WTC11 (cell line): Measurements from ENCODE around the gene EFNA5. TPM values are rescaled to one million over a fixed set of nuclear protein-coding genes. Genes with fewer than 3 reads are reported as not detected.

Experiments
- ATAC-seq: fragments of 200-7000 bp; cut with Tn5 transposase; 2 replicates; pipeline ENCODE4 v1.10.0; 2021; ENCODE audit warnings: mild to moderate bottlenecking, moderate library complexity
- CTCF ChIA-PET: fragments of 300-600 bp; sonication (Branson Sonifier 250); formaldehyde crosslinking; loops from one replicate; lab custom pipeline; 2021; ENCODE audit warnings: antibody characterized with exemption; lab: Charles Lee
- POLR2A ChIA-PET: fragments of 350-600 bp; sonication (Branson Sonifier 250); formaldehyde crosslinking; loops from one replicate; lab custom pipeline; 2021; ENCODE audit warnings: antibody characterized with exemption; lab: Charles Lee
- DNase-seq: peaks from one replicate; pipeline ENCODE4 v3.0.0; 2021; ENCODE audit warnings: low spot score
- H3K27ac Mint-ChIP-seq: 2 replicates; pipeline ENCODE4 v1.8.0; 2021; ENCODE audit warnings: mixed read lengths
- H3K27me3 Mint-ChIP-seq: 2 replicates; pipeline ENCODE4 v1.8.0; 2021; ENCODE audit warnings: low read depth, mild to moderate bottlenecking, moderate library complexity, mixed read lengths
- H3K36me3 Mint-ChIP-seq: 2 replicates; pipeline ENCODE4 v1.8.0; 2021; ENCODE audit warnings: mixed read lengths
- H3K4me1 Mint-ChIP-seq: 2 replicates; pipeline ENCODE4 v1.8.0; 2022; ENCODE audit warnings: mixed read lengths
- H3K4me3 Mint-ChIP-seq: 2 replicates; pipeline ENCODE4 v1.8.0; 2021; ENCODE audit warnings: mild to moderate bottlenecking, moderate library complexity, mixed read lengths
- H3K9me3 Mint-ChIP-seq: 2 replicates; pipeline ENCODE4 v1.8.0; 2021; ENCODE audit warnings: mixed read lengths
- AR ChIP-seq: fragments of 250-450 bp; sonication (Bioruptor Pico); IDR thresholded peaks from 2 replicates; pipeline ENCODE4 v1.9.0; 2021; ENCODE audit warnings: mild to moderate bottlenecking
- ATF2 ChIP-seq: sonication (generic); formaldehyde crosslinking; IDR thresholded peaks from 2 replicates; pipeline ENCODE4 v1.8.1; 2022; ENCODE audit warnings: low read depth, missing genetic modification reagents, borderline replicate concordance
- ATF3 ChIP-seq: sonication (generic); formaldehyde crosslinking; conservative IDR thresholded peaks from 2 replicates; pipeline ENCODE4 v1.8.1; 2022; ENCODE audit warnings: mild to moderate bottlenecking, missing genetic modification reagents
- ERG ChIP-seq: fragments of 250-450 bp; sonication (Bioruptor Pico); IDR thresholded peaks from 2 replicates; pipeline ENCODE4 v1.8.0; 2021; ENCODE audit warnings: mild to moderate bottlenecking
- FOXP4 ChIP-seq: sonication (generic); formaldehyde crosslinking; IDR thresholded peaks from 2 replicates; pipeline ENCODE4 v1.8.0; 2022; ENCODE audit warnings: mild to moderate bottlenecking, missing genetic modification reagents
- GTF2I ChIP-seq: fragments of 250-450 bp; sonication (Bioruptor Pico); conservative IDR thresholded peaks from 2 replicates; pipeline ENCODE4 v1.4.0; 2021; ENCODE audit warnings: mild to moderate bottlenecking
- JAZF1 ChIP-seq: fragments of 250-450 bp; sonication (Bioruptor Pico); IDR thresholded peaks from 2 replicates; pipeline ENCODE4 v1.9.0; 2021; ENCODE audit warnings: moderate library complexity, mild to moderate bottlenecking, inconsistent platforms
- NFE2L1 ChIP-seq: sonication (generic); formaldehyde crosslinking; IDR thresholded peaks from 2 replicates; pipeline ENCODE4 v1.8.1; 2023; ENCODE audit warnings: missing genetic modification reagents
- NR3C1 ChIP-seq: sonication (generic); formaldehyde crosslinking; conservative IDR thresholded peaks from 2 replicates; pipeline ENCODE4 v1.8.1; 2023; ENCODE audit warnings: low read depth, mild to moderate bottlenecking, missing genetic modification reagents
- ZNF219 ChIP-seq: sonication (generic); formaldehyde crosslinking; IDR thresholded peaks from 2 replicates; pipeline ENCODE4 v1.8.0; 2023; ENCODE audit warnings: missing genetic modification reagents, mild to moderate bottlenecking, borderline replicate concordance
- ZNF317 ChIP-seq: sonication (generic); formaldehyde crosslinking; IDR thresholded peaks from 2 replicates; pipeline ENCODE4 v1.8.1; 2023; ENCODE audit warnings: low read depth, mild to moderate bottlenecking, moderate library complexity, missing genetic modification reagents, borderline replicate concordance
- total RNA-seq: library from RNA; stranded (reverse); gene quantifications from 3 replicates; pipeline ENCODE4 v1.2.3, GENCODE V29; 2021

EFNA5 gene
- total RNA-seq, 1 experiment from 2014 or later: 17.4 TPM

GRCh38 chr5:107437154-107437553, 233.6 kb downstream of the EFNA5 start:
- TF ChIP-seq JAZF1 (CRISPR knock-in tag) (no peak), ATF2 (CRISPR knock-in tag) (no peak), GTF2I (CRISPR knock-in tag) (no peak), ZNF317 (CRISPR knock-in tag) (no peak), NFE2L1 (CRISPR knock-in tag) (no peak), ATF3 (CRISPR knock-in tag) (no peak)
- Mint-ChIP-seq H3K27me3 (peaks cover 2% of the 10 kb centered on the region; the same call in 1 of the 2 replicates), H3K9me3 (peaks cover 17% of the 10 kb centered on the region), H3K36me3 (peaks cover 6% of the 10 kb centered on the region; the same call in 1 of the 2 replicates), H3K4me1 (peaks cover 3% of the 10 kb centered on the region), H3K27ac (no peak overlapping the region), H3K4me3 (no peak overlapping the region)
- CTCF ChIA-PET: no interaction called here
- ATAC-seq: no peak
- DNase-seq: no peak
- POLR2A ChIA-PET: no interaction called here

- no peak for ATAC-seq
- TF ChIP-seq ZNF219 (CRISPR knock-in tag) (no peak), ERG (no peak)
- no peak for DNase-seq
- Mint-ChIP-seq H3K9me3 (peaks cover 17% of the 10 kb centered on the region), H3K4me1 (no peaks in the 10 kb centered on the region), H3K27me3 (peaks cover 2% of the 10 kb centered on the region; the same call in 1 of the 2 replicates), H3K4me3 (no peak overlapping the region), H3K27ac (no peak overlapping the region), H3K36me3 (peaks cover 6% of the 10 kb centered on the region; the same call in 1 of the 2 replicates)
- ChIA-PET POLR2A (no interaction called here), CTCF (no interaction called here)
These were observed 234.5 kb downstream of the EFNA5 start for GRCh38 chr5:107436201-107436600.

GRCh38 chr5:107435061-107435460, 235.7 kb downstream of the EFNA5 start:
- Mint-ChIP-seq H3K27me3 (peaks cover 2% of the 10 kb centered on the region; the same call in 1 of the 2 replicates), H3K4me3 (no peak overlapping the region), H3K4me1 (no peaks in the 10 kb centered on the region), H3K27ac (no peak overlapping the region), H3K9me3 (peaks cover 17% of the 10 kb centered on the region), H3K36me3 (peaks cover 6% of the 10 kb centered on the region; the same call in 1 of the 2 replicates)
- POLR2A ChIA-PET: no interaction called here
- CTCF ChIA-PET: no interaction called here
- DNase-seq (no peak), ATAC-seq (no peak)
- TF ChIP-seq AR (CRISPR knock-in tag) (no peak), NR3C1 (CRISPR knock-in tag) (no peak), FOXP4 (CRISPR knock-in tag) (no peak)
